SU-DHL-6 (cell line): ENCODE measurements around the gene DDX24.

ENCODE experiments used
- H2AFZ ChIP-seq: fragments of 200-600 bp; sonication (generic); 2 replicates; pipeline ENCODE4 v1.6.1; 2014; ENCODE audit warnings: low read depth, mild to moderate bottlenecking, moderate library complexity, mixed read lengths, antibody characterized with exemption, low read length; ENCODE audit not compliant: severe bottlenecking
- H3F3A ChIP-seq: fragments of 200-600 bp; shearing (Covaris generic); 2 replicates; pipeline ENCODE4 v1.6.0; 2016; ENCODE audit warnings: antibody characterized with exemption, mild to moderate bottlenecking; ENCODE audit not compliant: insufficient read depth
- H3K27ac ChIP-seq: fragments of 200-600 bp; sonication (generic); 2 replicates; pipeline ENCODE4 v1.5.1; 2016; ENCODE audit warnings: low read depth, mild to moderate bottlenecking, low read length, moderate library complexity, mixed read lengths
- H3K27me3 ChIP-seq: fragments of 200-600 bp; sonication (generic), shearing (Covaris generic); 2 replicates; pipeline ENCODE4 v1.6.0; 2014; ENCODE audit warnings: mild to moderate bottlenecking, low read length
- H3K36me3 ChIP-seq: fragments of 200-600 bp; sonication (generic); 2 replicates; pipeline ENCODE4 v1.6.1; 2014; ENCODE audit warnings: mild to moderate bottlenecking, low read length, mixed read lengths
- H3K4me2 ChIP-seq: fragments of 300-600, 200-600 bp; shearing (Covaris generic), sonication (generic); 2 replicates; pipeline ENCODE4 v1.6.0; 2014; ENCODE audit warnings: low read length, low read depth, mild to moderate bottlenecking; ENCODE audit not compliant: poor library complexity, severe bottlenecking
- H3K4me3 ChIP-seq: fragments of 200-600 bp; sonication (generic); 2 replicates; pipeline ENCODE4 v1.5.1; 2014; ENCODE audit warnings: antibody characterized with exemption, low read length, mild to moderate bottlenecking, mixed read lengths; ENCODE audit not compliant: insufficient read depth, poor library complexity, severe bottlenecking
- H3K79me2 ChIP-seq: fragments of 200-600 bp; sonication (generic); 2 replicates; pipeline ENCODE4 v1.6.1; 2014; ENCODE audit warnings: mild to moderate bottlenecking, low read length, moderate library complexity; ENCODE audit not compliant: insufficient read depth
- H3K9ac ChIP-seq: fragments of 200-600 bp; sonication (generic); 2 replicates; pipeline ENCODE4 v1.7.0; 2014; ENCODE audit warnings: mild to moderate bottlenecking, low read length
- H3K9me2 ChIP-seq: fragments of 200-600 bp; sonication (generic); replicated peaks from 2 replicates; pipeline ENCODE4 v1.6.1; 2014; ENCODE audit warnings: low read length; ENCODE audit not compliant: insufficient read depth
- H3K9me3 ChIP-seq: fragments of 200-600 bp; sonication (generic); 2 replicates; pipeline ENCODE4 v1.6.1; 2014; ENCODE audit warnings: low read length, mixed read lengths; ENCODE audit not compliant: insufficient read depth
- H4K20me1 ChIP-seq: fragments of 200-600 bp; sonication (generic); 2 replicates; pipeline ENCODE4 v1.6.1; 2014; ENCODE audit warnings: low read depth, mild to moderate bottlenecking, antibody characterized with exemption, low read length, moderate library complexity, mixed read lengths
- EZH2phosphoT487 ChIP-seq: fragments of 200-600 bp; sonication (generic), shearing (Covaris generic); conservative IDR thresholded peaks from 2 replicates; pipeline ENCODE4 v1.6.1; 2018; ENCODE audit warnings: mild to moderate bottlenecking, antibody characterized with exemption, low read length, moderate library complexity, mixed read lengths
- TF ChIP-seq, protein P1 (sequence below): fragments of 200-600 bp; sonication (generic); IDR thresholded peaks from one replicate; pipeline ENCODE4 v1.5.1; 2017; ENCODE audit warnings: antibody characterized with exemption, mild to moderate bottlenecking, low read length, moderate library complexity; ENCODE audit not compliant: insufficient read depth, poor library complexity, severe bottlenecking

Gene DDX24

DNA sequence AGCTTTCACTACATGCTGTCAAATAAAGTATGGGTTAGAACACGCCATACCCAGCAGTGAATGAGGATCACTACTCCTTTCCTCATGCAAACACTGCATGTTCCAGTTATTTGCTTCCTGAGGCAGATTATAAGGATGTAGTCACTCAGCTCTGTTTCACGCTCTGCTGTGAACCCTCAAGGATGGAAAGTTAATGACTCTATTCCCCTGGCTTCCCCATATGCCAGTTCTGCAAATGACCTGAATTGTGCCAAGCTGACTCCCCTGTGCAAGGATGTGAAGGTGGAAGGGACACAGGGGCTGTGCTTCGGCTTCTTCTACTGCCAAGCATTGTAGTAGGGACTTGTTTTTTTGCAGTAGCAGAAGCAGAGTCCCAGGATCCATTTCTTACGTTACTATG lies 6.9 kb upstream of the DDX24 start:
- H3K9me2 ChIP-seq, result no peaks in the 10 kb centered on the region
- no peaks in the 10 kb centered on the region for H3K36me3 ChIP-seq
- H3K4me3 ChIP-seq, result no peak overlapping the region
- H3F3A ChIP-seq, result no peaks in the 10 kb centered on the region
- TF ChIP-seq, protein P1, sequence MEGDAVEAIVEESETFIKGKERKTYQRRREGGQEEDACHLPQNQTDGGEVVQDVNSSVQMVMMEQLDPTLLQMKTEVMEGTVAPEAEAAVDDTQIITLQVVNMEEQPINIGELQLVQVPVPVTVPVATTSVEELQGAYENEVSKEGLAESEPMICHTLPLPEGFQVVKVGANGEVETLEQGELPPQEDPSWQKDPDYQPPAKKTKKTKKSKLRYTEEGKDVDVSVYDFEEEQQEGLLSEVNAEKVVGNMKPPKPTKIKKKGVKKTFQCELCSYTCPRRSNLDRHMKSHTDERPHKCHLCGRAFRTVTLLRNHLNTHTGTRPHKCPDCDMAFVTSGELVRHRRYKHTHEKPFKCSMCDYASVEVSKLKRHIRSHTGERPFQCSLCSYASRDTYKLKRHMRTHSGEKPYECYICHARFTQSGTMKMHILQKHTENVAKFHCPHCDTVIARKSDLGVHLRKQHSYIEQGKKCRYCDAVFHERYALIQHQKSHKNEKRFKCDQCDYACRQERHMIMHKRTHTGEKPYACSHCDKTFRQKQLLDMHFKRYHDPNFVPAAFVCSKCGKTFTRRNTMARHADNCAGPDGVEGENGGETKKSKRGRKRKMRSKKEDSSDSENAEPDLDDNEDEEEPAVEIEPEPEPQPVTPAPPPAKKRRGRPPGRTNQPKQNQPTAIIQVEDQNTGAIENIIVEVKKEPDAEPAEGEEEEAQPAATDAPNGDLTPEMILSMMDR, result no peak
- TF ChIP-seq EZH2phosphoT487, result no peak
- no peaks in the 10 kb centered on the region for H3K27me3 ChIP-seq
- no peaks in the 10 kb centered on the region for H3K79me2 ChIP-seq
- H3K4me2 ChIP-seq, result no peak overlapping the region
- H3K9ac ChIP-seq, result no peak overlapping the region
- no peak overlapping the region for H2AFZ ChIP-seq
- no peaks in the 10 kb centered on the region for H3K9me3 ChIP-seq
- no peaks in the 10 kb centered on the region for H4K20me1 ChIP-seq
- H3K27ac ChIP-seq, result no peak overlapping the region

DNA sequence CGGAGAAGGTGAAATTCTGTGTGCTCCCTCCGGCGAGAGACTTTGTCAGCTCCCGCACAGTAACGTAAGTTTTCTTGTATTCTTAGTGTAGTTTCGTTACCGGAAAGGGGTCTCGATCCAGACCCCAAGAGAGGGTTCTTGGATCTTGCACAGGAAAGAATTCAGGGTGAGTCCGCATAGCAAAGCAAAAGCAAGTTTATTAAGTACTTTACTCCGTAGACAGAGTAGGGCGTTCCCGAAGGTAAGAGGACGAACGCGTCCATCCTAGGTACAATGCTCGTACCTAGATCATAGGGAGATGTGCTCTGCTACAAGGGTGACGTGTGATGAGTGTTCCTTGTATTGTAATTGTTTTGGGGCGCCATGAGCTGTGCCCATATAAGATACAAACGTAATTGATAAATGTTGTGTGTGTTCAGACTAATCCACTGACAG lies 401 bp upstream of the DDX24 start:
- Histone ChIP-seq H3K27ac (no peak overlapping the region), H3K4me2 (peak overlapping the region; percentile 86)

DNA sequence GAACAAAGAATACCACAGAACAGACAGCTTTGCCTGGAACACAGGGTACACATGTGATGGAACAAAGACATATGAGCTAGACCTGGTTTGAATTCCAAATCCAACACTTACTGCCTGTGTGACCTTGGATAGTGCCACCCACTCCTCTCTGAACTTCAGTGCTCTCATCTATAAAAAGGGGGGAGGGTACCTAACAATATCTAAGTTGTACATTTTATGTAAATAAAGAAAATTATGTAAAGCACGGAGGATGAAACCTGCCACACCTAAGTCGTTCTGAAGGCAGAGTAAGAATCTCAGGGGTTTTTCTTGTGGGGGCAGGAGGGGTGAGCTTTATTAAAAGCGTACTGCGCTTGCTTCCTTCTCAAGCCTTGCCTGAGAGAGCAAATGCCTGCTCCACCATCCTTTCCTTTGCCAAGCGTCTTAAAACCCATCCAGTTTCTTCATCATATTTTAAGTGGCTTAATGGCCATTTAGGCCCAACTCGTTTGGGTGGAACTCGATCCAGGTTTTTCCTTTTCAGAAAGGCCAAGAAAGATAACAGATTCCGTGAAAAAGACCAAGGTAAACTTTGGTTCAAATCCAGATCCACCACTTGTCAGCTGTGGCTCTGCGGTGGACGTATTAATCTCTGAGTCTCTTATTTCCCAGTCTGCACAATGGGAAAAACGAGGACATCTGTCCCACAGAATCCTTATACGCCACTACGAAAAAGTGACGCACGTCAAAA lies 946 bp downstream of the DDX24 start:
- peak overlapping the region; percentile 89 for H3K4me3 ChIP-seq
- peak overlapping the region; percentile 93 for H3K9ac ChIP-seq
- peaks cover 10% of the 10 kb centered on the region; the same call in 1 of the 2 replicates for H4K20me1 ChIP-seq
- H3F3A ChIP-seq, result peaks cover 8% of the 10 kb centered on the region; the same call in 1 of the 2 replicates
- peak overlapping the region; percentile 44 for H2AFZ ChIP-seq
- peak overlapping the region; percentile 86 for H3K4me2 ChIP-seq
- TF ChIP-seq EZH2phosphoT487, result no peak
- TF ChIP-seq, protein P1, result no peak
- H3K27me3 ChIP-seq, result no peaks in the 10 kb centered on the region
- no peaks in the 10 kb centered on the region for H3K9me2 ChIP-seq
- H3K9me3 ChIP-seq, result no peaks in the 10 kb centered on the region; the same call in 1 of the 2 replicates
- peak overlapping the region; percentile 69 for H3K27ac ChIP-seq
- peaks cover 75% of the 10 kb centered on the region for H3K79me2 ChIP-seq
- peaks cover 40% of the 10 kb centered on the region for H3K36me3 ChIP-seq

More for the DNA sequence above, 401 bp upstream of the DDX24 start:
- Histone ChIP-seq H3K79me2 (peaks cover 62% of the 10 kb centered on the region), H3K9ac (peak overlapping the region; percentile 93), H3K9me3 (no peaks in the 10 kb centered on the region), H2AFZ (peak overlapping the region; percentile 91), H3F3A (no peaks in the 10 kb centered on the region), H4K20me1 (peaks cover 10% of the 10 kb centered on the region; the same call in 1 of the 2 replicates), H3K36me3 (peaks cover 28% of the 10 kb centered on the region), H3K4me3 (peak overlapping the region; percentile 89), H3K27me3 (no peaks in the 10 kb centered on the region), H3K9me2 (no peaks in the 10 kb centered on the region)
- TF ChIP-seq EZH2phosphoT487, result no peak
- TF ChIP-seq, protein P1, result no peak
